ENCODE data around the gene RNF213.
"Not testable (repeated sequence)": the region's sequence is repeated elsewhere in the genome, so short reads cannot be mapped to it uniquely, and the experiment has no call there.

Gene RNF213

GRCh38 chr17:80394629-80395216, 134.1 kb downstream of the RNF213 start:
- TF ChIP-seq CTCF (IDR thresholded peaks at IDR 0.05; ENCODE audit: insufficient read depth, low read length, missing control alignments), result no peak
- no peak for DNase-seq (ENCODE audit: low read depth, low spot score)
- no peak overlapping the region for H3K4me3 ChIP-seq (ENCODE audit: low read depth, low read length)
- POLR2A ChIA-PET, result interaction anchor here (0.7 kb wide), 1 partner anchor 33 kb away, joined by 3 read pairs; no protein-coding TSS in a partner anchor
- CTCF ChIA-PET, result interaction anchor here (0.6 to 1.0 kb wide), 2 partner anchors 200 to 594 kb away, joined by 3 to 4 read pairs; no protein-coding TSS in a partner anchor

GRCh38 chr17:80395402-80396151, 134.9 kb downstream of the RNF213 start:
- TF ChIP-seq CTCF (IDR thresholded peaks at IDR 0.05; ENCODE audit: insufficient read depth, low read length, missing control alignments), result no peak
- H3K4me3 ChIP-seq (ENCODE audit: low read depth, low read length), result no peak overlapping the region
- ChIA-PET CTCF (interaction anchor here (0.6 to 1.0 kb wide), 2 partner anchors 201 to 593 kb away, joined by 3 to 4 read pairs; no protein-coding TSS in a partner anchor), POLR2A (interaction anchor here (0.6 to 0.7 kb wide), 2 partner anchors 33 to 1324 kb away, joined by 3 read pairs; no protein-coding TSS in a partner anchor)
- DNase-seq (ENCODE audit: low read depth, low spot score), result no peak

GRCh38 chr17:80396157-80397033, 135.7 kb downstream of the RNF213 start:
- no peak for TF ChIP-seq CTCF (IDR thresholded peaks at IDR 0.05; ENCODE audit: insufficient read depth, low read length, missing control alignments)
- POLR2A ChIA-PET, result interaction anchor here (0.6 kb wide), 1 partner anchor 1325 kb away, joined by 3 read pairs; no protein-coding TSS in a partner anchor

GRCh38 chr17:80397034-80397387, 136.4 kb downstream of the RNF213 start:
- ChIA-PET CTCF (no interaction called here), POLR2A (no interaction called here)
- no peak overlapping the region for H3K4me3 ChIP-seq (ENCODE audit: low read depth, low read length)
- DNase-seq (ENCODE audit: low read depth, low spot score), result no peak
- no peak for TF ChIP-seq CTCF (IDR thresholded peaks at IDR 0.05; ENCODE audit: insufficient read depth, low read length, missing control alignments)

More at GRCh38 chr17:80396157-80397033, 135.7 kb downstream of the RNF213 start:
- no peak overlapping the region for H3K4me3 ChIP-seq (ENCODE audit: low read depth, low read length)
- no peak for DNase-seq (ENCODE audit: low read depth, low spot score)
- CTCF ChIA-PET, result interaction anchor here (0.6 kb wide), 1 partner anchor 10 kb away, joined by 3 read pairs; no protein-coding TSS in a partner anchor

GRCh38 chr17:80397686-80398085, 137.0 kb downstream of the RNF213 start:
- POLR2A ChIA-PET, result no interaction called here
- H3K4me3 ChIP-seq (ENCODE audit: low read depth, low read length), result no peak overlapping the region
- CTCF ChIA-PET, result no interaction called here
- DNase-seq (ENCODE audit: low read depth, low spot score), result no peak
- TF ChIP-seq CTCF (IDR thresholded peaks at IDR 0.05; ENCODE audit: insufficient read depth, low read length, missing control alignments), result no peak

GRCh38 chr17:80401086-80401485, 140.4 kb downstream of the RNF213 start:
- POLR2A ChIA-PET, result interaction anchor here (0.6 kb wide), 1 partner anchor 140 kb away, joined by 3 read pairs; no protein-coding TSS in a partner anchor
- CTCF ChIA-PET; DNase-seq (ENCODE audit: low read depth, low spot score); H3K4me3 ChIP-seq (ENCODE audit: low read depth, low read length): not testable (repeated sequence)

GRCh38 chr17:80402102-80402501, 141.4 kb downstream of the RNF213 start:
- H3K4me3 ChIP-seq (ENCODE audit: low read depth, low read length); POLR2A ChIA-PET; DNase-seq (ENCODE audit: low read depth, low spot score); CTCF ChIA-PET: not testable (repeated sequence)

Measured in AG04449 (cell line).